OCI-LY7 (cell line): ENCODE results near the gene FOXN1. TPM values are rescaled to one million over a fixed set of nuclear protein-coding genes. Genes with fewer than 3 reads are reported as not detected.

ENCODE experiments used
- BruUV-seq: library from RNA; stranded (reverse); fragments of 400-500 nt; replicated peaks from 2 replicates; lab custom pipeline; 2021; lab: Mats Ljungman, UMichigan
- CTCF ChIA-PET: fragments of 300-600 bp; sonication (Branson Sonifier 250); formaldehyde crosslinking; loops from one replicate; lab custom pipeline; 2022; ENCODE audit warnings: antibody characterized with exemption; ENCODE audit not compliant: unreplicated experiment; lab: Charles Lee
- POLR2A ChIA-PET: fragments of 300-600 bp; sonication (Branson Sonifier 250); formaldehyde crosslinking; loops from one replicate; lab custom pipeline; 2022; ENCODE audit warnings: antibody characterized with exemption; lab: Charles Lee
- DNase-seq: peaks from one replicate; pipeline ENCODE4 v3.0.0-alpha.2; 2015; ENCODE audit warnings: low spot score
- H2AFZ ChIP-seq: fragments of 200-600 bp; sonication (generic), shearing (Covaris generic); 2 replicates; pipeline ENCODE4 v1.6.1; 2014; ENCODE audit warnings: mild to moderate bottlenecking, antibody characterized with exemption, low read length, moderate library complexity
- H3K27ac ChIP-seq: fragments of 200-600 bp; sonication (generic); 2 replicates; pipeline ENCODE4 v1.5.1; 2014; ENCODE audit warnings: mixed run types, low read depth, mild to moderate bottlenecking, moderate library complexity, low read length, inconsistent platforms; ENCODE audit not compliant: poor library complexity, severe bottlenecking
- H3K36me3 ChIP-seq: fragments of 200-600 bp; sonication (generic); 2 replicates; pipeline ENCODE4 v1.6.1; 2014; ENCODE audit warnings: mild to moderate bottlenecking, antibody characterized with exemption, low read length, moderate library complexity, mixed read lengths; ENCODE audit not compliant: insufficient read depth
- H3K4me1 ChIP-seq: fragments of 200-600 bp; sonication (generic); 2 replicates; pipeline ENCODE4 v1.5.1; 2014; ENCODE audit warnings: mild to moderate bottlenecking, low read length; ENCODE audit not compliant: insufficient read depth, poor library complexity, severe bottlenecking
- H3K4me2 ChIP-seq: fragments of 200-600 bp; sonication (generic); 2 replicates; pipeline ENCODE4 v1.6.1; 2014; ENCODE audit warnings: mild to moderate bottlenecking, low read length
- H3K4me3 ChIP-seq: fragments of 200-600 bp; sonication (generic); 2 replicates; pipeline ENCODE4 v1.5.1; 2014; ENCODE audit warnings: mild to moderate bottlenecking, low read depth, low read length; ENCODE audit not compliant: poor library complexity, severe bottlenecking
- H3K79me2 ChIP-seq: fragments of 200-600 bp; sonication (generic); 2 replicates; pipeline ENCODE4 v1.6.1; 2016; ENCODE audit warnings: low read depth, mild to moderate bottlenecking, low read length, moderate library complexity, mixed read lengths; ENCODE audit not compliant: insufficient read depth
- H3K9me2 ChIP-seq: fragments of 200-600 bp; sonication (generic); 2 replicates; pipeline ENCODE4 v1.6.1; 2016; ENCODE audit warnings: mild to moderate bottlenecking, low read length, mixed read lengths; ENCODE audit not compliant: insufficient read depth
- H3K9me3 ChIP-seq: fragments of 200-600 bp; sonication (generic); 2 replicates; pipeline ENCODE4 v1.6.1; 2014; ENCODE audit warnings: mild to moderate bottlenecking, mixed run types, low read length, mixed read lengths
- H4K20me1 ChIP-seq: fragments of 200-600 bp; sonication (generic); 2 replicates; pipeline ENCODE4 v1.6.1; 2014; ENCODE audit warnings: mild to moderate bottlenecking, antibody characterized with exemption, low read length, moderate library complexity, mixed read lengths; ENCODE audit not compliant: insufficient read depth
- CTCF ChIP-seq: fragments of 200-600 bp; sonication (generic); conservative IDR thresholded peaks from 2 replicates; pipeline ENCODE4 v1.5.1; 2014; ENCODE audit warnings: mild to moderate bottlenecking, antibody characterized with exemption, low read length, moderate library complexity, mixed read lengths
- EZH2phosphoT487 ChIP-seq: fragments of 200-600 bp; sonication (generic); IDR thresholded peaks from 2 replicates; pipeline ENCODE4 v1.6.1; 2018; ENCODE audit warnings: low read depth, borderline replicate concordance, mild to moderate bottlenecking, mixed run types, antibody characterized with exemption, low read length, moderate library complexity, mixed read lengths
- intact Hi-C: fragments of 100-400 bp; cut with micrococcal nuclease; formaldehyde crosslinking; loops from one replicate; pipeline ENCODE4 v1.10.0; 2022; ENCODE audit not compliant: unreplicated experiment
- total RNA-seq, 2 experiments: library from RNA; depleted of rRNA in 1 of 2; stranded (reverse); fragments of >200 nt in 1 of 2; shearing (Covaris generic) in 1 of 2; gene quantifications; 2 replicates each; pipeline ENCODE4 v1.2.3, GENCODE V29; 2014 to 2022

FOXN1 gene
- total RNA-seq, 2 experiments from 2014 or later, result not detected

- CTCF ChIA-PET, result interaction anchor here (0.6 kb wide), 1 partner anchor 122 kb away, joined by 3 read pairs; no protein-coding TSS in a partner anchor
- H3K4me1 ChIP-seq, result no peaks in the 10 kb centered on the region
- H3K4me3 ChIP-seq, result no peak overlapping the region
- intact Hi-C loops, result no loop called here
- no peaks in the 10 kb centered on the region for H3K9me2 ChIP-seq
- TF ChIP-seq EZH2phosphoT487, result no peak
- H3K9me3 ChIP-seq, result no peaks in the 10 kb centered on the region
- POLR2A ChIA-PET, result no interaction called here
- H4K20me1 ChIP-seq, result no peaks in the 10 kb centered on the region
- no peak for DNase-seq
- H3K36me3 ChIP-seq, result no peaks in the 10 kb centered on the region
- no peak overlapping the region for H3K4me2 ChIP-seq
- no peaks in the 10 kb centered on the region for H3K79me2 ChIP-seq
- H2AFZ ChIP-seq, result no peak overlapping the region
- BruUV-seq, result no TSS peak
- H3K27ac ChIP-seq, result no peak overlapping the region
Measured at GRCh38 chr17:28493460-28493859, 12.7 kb upstream of the FOXN1 start.

DNA sequence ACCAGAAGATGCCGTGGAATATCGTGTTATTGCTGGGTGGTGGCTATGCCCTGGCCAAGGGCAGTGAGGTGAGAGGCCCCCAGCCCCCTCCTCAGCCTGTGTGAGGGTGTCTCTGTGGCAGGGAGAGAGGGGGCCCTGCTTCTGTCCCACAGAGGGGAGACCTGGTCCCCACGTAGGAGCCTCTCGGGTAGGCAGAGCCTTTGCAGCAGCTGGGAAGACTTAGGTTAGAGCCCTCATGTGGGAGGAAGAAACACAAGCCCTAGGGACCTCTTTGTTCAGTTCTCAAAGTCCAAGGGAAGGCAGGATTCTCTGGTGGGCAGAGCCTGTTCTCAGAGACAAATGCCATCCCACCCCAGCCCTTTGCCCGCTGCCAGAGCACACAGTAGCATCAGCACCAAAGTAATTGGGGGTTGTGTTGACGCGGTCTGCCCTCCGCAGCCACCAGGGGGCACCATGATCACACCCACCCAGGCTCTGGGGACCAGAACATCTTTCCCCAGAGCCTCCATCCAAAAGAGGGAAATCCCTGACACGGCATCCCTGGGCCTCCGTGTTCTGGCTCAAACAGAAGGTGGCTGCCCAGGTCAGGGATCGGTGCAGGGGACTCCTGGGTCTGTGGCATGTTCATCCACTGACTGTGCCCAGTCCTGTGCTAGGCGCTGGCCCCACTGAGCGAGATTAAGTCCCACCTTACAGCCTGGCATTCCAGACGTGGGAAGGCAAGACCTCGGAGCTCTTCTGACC lies 11.5 kb upstream of the FOXN1 start:
- no peak overlapping the region for H2AFZ ChIP-seq
- no peaks in the 10 kb centered on the region for H4K20me1 ChIP-seq
- no peaks in the 10 kb centered on the region for H3K4me1 ChIP-seq
- no peaks in the 10 kb centered on the region for H3K79me2 ChIP-seq
- H3K4me3 ChIP-seq, result no peak overlapping the region
- POLR2A ChIA-PET, result no interaction called here
- no peak overlapping the region for H3K4me2 ChIP-seq
- H3K27ac ChIP-seq, result no peak overlapping the region
- intact Hi-C loops, result loop anchor here (1.0 to 2.0 kb wide), 3 partner anchors 46 to 119 kb away; no protein-coding TSS in a partner anchor
- peak; percentile 73 for DNase-seq
- no peaks in the 10 kb centered on the region for H3K9me3 ChIP-seq
- TF ChIP-seq EZH2phosphoT487 (no peak), CTCF (peak; percentile 92)
- CTCF ChIA-PET, result no interaction called here
- H3K9me2 ChIP-seq, result no peaks in the 10 kb centered on the region
- no TSS peak for BruUV-seq
- H3K36me3 ChIP-seq, result no peaks in the 10 kb centered on the region

GRCh38 chr17:28495635-28496034 lies 10.5 kb upstream of the FOXN1 start:
- no peak overlapping the region for H3K4me2 ChIP-seq
- intact Hi-C loops, result loop anchor here (2.0 kb wide), 1 partner anchor 53 kb away; no protein-coding TSS in a partner anchor
- no peak overlapping the region for H2AFZ ChIP-seq
- no peaks in the 10 kb centered on the region for H3K36me3 ChIP-seq
- H4K20me1 ChIP-seq, result no peaks in the 10 kb centered on the region
- CTCF ChIA-PET, result no interaction called here
- H3K4me1 ChIP-seq, result no peaks in the 10 kb centered on the region
- POLR2A ChIA-PET, result no interaction called here
- DNase-seq, result no peak
- H3K4me3 ChIP-seq, result no peak overlapping the region
- H3K9me2 ChIP-seq, result no peaks in the 10 kb centered on the region
- TF ChIP-seq EZH2phosphoT487, result no peak
- TF ChIP-seq CTCF, result no peak
- H3K79me2 ChIP-seq, result no peaks in the 10 kb centered on the region
- no TSS peak for BruUV-seq
- no peaks in the 10 kb centered on the region for H3K9me3 ChIP-seq
- H3K27ac ChIP-seq, result no peak overlapping the region
